Activated T-helper 17 cell treated with anti-CD3 and anti-CD28 coated beads, Interleukin-2, amount 50 U/mL, for 72 hours (primary cell): Measurements from ENCODE around the gene LRRTM1. TPM values are rescaled to one million over a fixed set of nuclear protein-coding genes. Genes with fewer than 3 reads are reported as not detected.

ENCODE experiments used
- ATAC-seq: fragments of 150-1000 bp; cut with Tn5 transposase; replicated peaks from 2 replicates; pipeline ENCODE4 v1.10.0; 2021; ENCODE audit warnings: mild to moderate bottlenecking, moderate library complexity
- H3K27ac Mint-ChIP-seq: one replicate; pipeline ENCODE4 v1.8.0; 2022; ENCODE audit warnings: mixed read lengths
- H3K27me3 Mint-ChIP-seq: one replicate; pipeline ENCODE4 v1.8.0; 2022; ENCODE audit warnings: mixed read lengths
- H3K36me3 Mint-ChIP-seq: one replicate; pipeline ENCODE4 v1.8.0; 2022; ENCODE audit warnings: low read depth, mild to moderate bottlenecking, mixed read lengths
- H3K4me1 Mint-ChIP-seq: one replicate; pipeline ENCODE4 v1.8.0; 2022; ENCODE audit warnings: mixed read lengths
- H3K4me3 Mint-ChIP-seq: one replicate; pipeline ENCODE4 v1.8.0; 2022; ENCODE audit warnings: mild to moderate bottlenecking, mixed read lengths
- H3K9me3 Mint-ChIP-seq: one replicate; pipeline ENCODE4 v1.8.0; 2022; ENCODE audit warnings: mixed read lengths
- total RNA-seq, 2 donors: library from RNA; stranded (reverse); gene quantifications; one replicate each; pipeline ENCODE4 v1.2.3, GENCODE V29; 2022

LRRTM1 gene
- total RNA-seq, 2 donors from 2014 or later = not detected

DNA sequence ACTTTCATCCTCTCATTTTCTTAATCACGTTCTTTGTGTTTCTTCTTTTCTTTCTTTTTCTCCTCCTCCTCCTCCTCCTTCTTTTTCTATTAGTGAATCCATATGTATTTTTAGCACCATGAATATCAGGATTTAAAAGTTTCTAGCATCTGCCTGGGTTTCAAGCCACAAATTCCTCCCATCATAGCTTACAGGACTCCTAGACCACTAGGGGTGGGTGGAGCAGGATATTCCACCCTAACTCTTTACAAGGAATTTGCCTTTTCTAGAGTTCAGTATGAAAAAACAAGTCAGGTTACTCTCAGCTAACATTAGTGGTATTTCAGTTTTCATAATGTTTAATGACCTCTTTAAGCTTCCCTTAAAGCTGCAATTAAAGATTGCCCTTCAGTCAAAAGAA is 19.1 kb upstream of the LRRTM1 start:
- H3K36me3 Mint-ChIP-seq = no peaks in the 10 kb centered on the region
- H3K4me1 Mint-ChIP-seq = no peaks in the 10 kb centered on the region
- peaks cover 3% of the 10 kb centered on the region for H3K9me3 Mint-ChIP-seq
- no peak for ATAC-seq
- H3K27ac Mint-ChIP-seq = no peak overlapping the region
- H3K4me3 Mint-ChIP-seq = no peak overlapping the region
- H3K27me3 Mint-ChIP-seq = peaks cover 6% of the 10 kb centered on the region

DNA sequence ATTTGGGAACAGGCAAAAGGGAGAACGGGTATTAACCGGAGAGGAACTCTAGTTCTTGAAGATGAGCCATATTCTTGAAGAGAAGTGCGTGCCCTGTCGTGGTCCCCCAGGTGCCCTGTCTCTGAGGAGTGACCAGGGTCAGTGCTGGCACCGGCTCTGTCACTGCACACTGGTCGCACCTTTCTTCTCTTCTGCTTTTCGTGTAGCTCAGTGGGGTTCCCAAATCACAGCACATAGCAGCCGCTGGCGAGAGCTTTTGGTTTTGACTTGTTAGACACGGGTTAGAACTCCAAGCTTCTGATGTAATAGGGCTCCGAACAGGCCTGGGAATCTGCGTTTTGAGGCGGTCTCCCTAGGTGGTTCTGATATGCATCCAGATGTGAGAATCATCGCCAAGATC is 18.4 kb upstream of the LRRTM1 start:
- Mint-ChIP-seq H3K9me3 (peaks cover 3% of the 10 kb centered on the region), H3K4me3 (no peak overlapping the region), H3K4me1 (no peaks in the 10 kb centered on the region), H3K27me3 (peaks cover 6% of the 10 kb centered on the region), H3K27ac (no peak overlapping the region), H3K36me3 (no peaks in the 10 kb centered on the region)
- ATAC-seq = no peak

DNA sequence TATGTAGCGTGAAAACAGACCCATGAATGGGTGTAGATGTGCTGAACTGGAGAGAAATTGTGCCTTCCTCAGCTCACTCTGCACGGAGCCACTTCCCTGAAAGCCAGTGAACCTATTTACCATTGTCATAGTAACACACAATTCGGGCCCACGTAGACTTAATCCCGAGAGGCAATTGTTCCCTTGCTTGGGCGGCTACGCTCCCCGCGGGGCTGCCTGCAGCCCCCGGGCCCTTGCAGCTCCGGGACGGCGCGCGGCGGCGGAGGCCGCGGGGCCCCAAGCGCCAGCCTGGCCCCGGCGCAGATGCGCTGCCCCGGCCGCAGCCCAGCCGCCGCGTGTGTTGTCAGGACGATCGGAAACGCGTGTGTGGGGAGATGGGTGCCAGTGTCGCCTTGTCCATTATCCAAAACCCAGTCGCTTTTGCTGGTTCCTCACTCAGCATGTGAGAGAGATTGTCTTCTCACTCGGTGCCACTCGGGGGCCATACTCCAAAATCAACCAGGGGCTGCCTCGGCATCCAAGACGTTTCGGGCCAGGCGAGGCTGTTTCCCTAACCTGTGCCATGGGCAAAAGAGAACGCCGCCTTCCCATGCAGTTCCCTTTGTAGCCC is 17.9 kb upstream of the LRRTM1 start:
- no peak overlapping the region for H3K4me3 Mint-ChIP-seq
- peaks cover 6% of the 10 kb centered on the region for H3K27me3 Mint-ChIP-seq
- no peak for ATAC-seq
- H3K36me3 Mint-ChIP-seq = no peaks in the 10 kb centered on the region
- peaks cover 8% of the 10 kb centered on the region for H3K9me3 Mint-ChIP-seq
- H3K27ac Mint-ChIP-seq = no peak overlapping the region
- H3K4me1 Mint-ChIP-seq = no peaks in the 10 kb centered on the region

DNA sequence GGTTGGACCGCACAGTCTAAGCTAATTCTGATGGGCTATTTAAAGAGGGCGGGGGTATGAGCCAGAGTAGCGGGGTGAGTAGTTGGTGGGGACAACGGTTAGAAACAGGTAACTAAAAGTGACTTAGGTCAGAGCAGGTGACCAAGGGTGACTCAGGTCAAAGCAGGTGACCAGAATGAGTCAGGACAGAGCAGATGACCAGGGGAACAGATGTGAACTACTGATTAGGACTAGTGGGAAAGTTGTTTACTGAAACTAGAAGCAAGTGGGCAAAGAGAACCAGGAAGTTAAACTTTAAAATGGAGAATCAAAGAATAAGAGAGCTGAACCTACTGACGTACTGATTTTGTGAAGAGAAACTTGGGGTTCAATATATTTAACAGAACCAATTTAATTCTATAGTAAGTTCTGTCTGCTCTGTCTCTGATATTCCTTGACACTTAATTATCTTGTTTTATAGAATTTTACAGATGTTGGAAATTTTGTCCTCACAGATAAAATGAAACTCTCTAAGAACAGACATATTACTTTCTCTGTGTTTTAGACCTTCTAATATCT is 7.8 kb upstream of the LRRTM1 start:
- Mint-ChIP-seq H3K9me3 (peaks cover 16% of the 10 kb centered on the region), H3K4me3 (no peak overlapping the region), H3K27me3 (no peaks in the 10 kb centered on the region), H3K36me3 (no peaks in the 10 kb centered on the region), H3K4me1 (no peaks in the 10 kb centered on the region), H3K27ac (no peak overlapping the region)
- ATAC-seq = no peak

DNA sequence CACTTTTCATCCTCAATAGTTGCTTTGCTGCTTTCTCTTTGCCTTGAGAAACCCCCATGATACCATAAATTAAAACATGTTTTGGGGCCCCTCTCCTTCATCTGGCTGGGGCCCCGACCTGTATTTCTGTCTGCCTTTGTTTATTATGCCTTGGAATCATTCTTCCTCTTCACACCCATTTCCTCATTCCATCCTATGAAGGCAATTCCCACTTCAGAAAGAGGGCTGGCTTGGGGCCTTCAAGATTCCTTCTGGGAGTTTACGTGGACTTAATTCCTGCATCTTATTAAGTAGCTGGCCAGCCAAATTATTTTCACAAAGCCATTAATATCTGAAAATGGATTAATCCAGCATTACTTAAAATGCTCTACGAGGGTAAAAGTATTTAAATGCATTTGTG is 6.8 kb upstream of the LRRTM1 start:
- Mint-ChIP-seq H3K4me3 (no peak overlapping the region), H3K4me1 (no peaks in the 10 kb centered on the region), H3K27ac (no peak overlapping the region), H3K27me3 (peaks cover 2% of the 10 kb centered on the region), H3K9me3 (peaks cover 16% of the 10 kb centered on the region), H3K36me3 (no peaks in the 10 kb centered on the region)
- ATAC-seq = no peak

DNA sequence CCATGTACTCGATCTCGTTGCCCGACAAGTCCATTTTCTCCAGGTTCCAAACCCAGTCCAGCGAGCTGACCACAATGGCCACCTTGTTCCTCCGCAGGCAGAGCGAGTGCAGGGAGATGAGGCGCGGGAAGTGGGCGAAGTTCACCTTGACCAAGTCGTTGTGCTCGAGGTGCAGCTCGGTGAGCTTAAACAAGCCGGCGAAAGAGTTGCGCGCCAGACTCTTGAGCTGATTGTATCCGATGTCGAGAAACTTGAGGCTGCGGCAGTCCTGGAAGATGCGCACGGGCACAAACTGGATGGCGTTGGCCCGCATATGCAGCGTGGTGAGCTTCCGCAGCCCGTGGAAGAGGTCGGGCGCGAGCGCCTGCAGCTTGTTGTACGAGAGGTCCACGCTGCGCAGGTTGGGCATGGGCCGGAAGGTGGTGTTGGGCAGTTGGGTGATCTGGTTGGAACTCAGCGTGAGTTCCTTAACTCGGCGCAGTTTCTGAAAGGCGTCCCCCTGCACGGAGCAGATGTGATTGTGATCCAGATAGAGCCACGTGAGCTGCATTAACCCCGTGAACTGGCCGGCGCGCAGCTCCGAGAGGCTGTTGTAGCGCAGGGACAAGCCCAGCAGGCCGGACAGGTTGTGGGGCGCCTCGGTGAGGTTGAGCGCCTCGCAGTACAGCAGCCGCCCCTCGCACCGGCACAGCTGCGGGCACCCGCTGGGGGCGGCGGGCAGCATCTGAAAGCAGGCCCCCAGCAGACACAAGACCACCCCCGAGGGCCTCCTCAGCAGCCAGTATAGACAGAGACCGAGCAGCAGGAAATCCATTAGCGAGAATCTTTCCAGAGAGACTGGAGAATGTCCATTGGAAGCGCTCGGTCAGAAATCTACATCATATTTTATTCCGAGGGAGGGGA is 1.3 kb downstream of the LRRTM1 start:
- H3K27me3 Mint-ChIP-seq = peaks cover 30% of the 10 kb centered on the region
- no peaks in the 10 kb centered on the region for H3K36me3 Mint-ChIP-seq
- H3K27ac Mint-ChIP-seq = no peak overlapping the region
- H3K4me3 Mint-ChIP-seq = no peak overlapping the region
- H3K4me1 Mint-ChIP-seq = no peaks in the 10 kb centered on the region
- ATAC-seq = no peak
- H3K9me3 Mint-ChIP-seq = peaks cover 4% of the 10 kb centered on the region

DNA sequence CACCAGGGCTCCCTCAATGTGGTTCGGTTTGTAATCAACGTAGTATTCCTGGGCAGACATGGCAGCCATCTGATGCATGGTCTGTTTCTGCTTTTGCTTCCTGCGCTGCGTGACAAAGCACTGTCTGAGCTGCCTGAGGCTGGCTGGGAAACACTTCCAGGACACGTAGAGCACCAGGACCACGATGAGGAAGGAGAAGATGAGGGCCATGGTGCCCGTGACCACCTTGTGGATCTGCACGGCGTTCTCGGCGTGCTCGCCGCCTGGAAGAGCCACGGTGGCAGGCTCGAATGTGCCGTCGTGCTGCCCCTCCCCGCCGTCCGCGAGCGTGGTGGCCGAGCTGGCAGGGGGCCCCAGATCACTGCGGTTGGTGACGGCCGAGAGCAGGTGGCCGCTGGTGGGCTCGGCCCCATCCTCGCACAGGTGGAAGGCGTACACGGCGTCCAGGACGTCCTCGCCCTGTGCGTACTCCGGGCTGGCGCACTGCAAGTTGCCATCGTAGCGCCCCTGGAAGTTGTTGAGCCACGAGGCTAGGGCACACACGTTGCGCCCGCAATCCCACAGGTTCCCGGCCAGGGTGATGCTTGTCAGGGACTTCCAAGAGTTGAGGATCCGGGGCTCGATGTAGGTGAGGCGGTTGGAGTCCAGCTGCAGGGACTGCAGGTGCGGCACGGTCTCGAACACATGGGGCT is 2.1 kb downstream of the LRRTM1 start:
- H3K27ac Mint-ChIP-seq = no peak overlapping the region
- H3K4me1 Mint-ChIP-seq = no peaks in the 10 kb centered on the region
- H3K9me3 Mint-ChIP-seq = peaks cover under 1% of the 10 kb centered on the region
- H3K27me3 Mint-ChIP-seq = peaks cover 30% of the 10 kb centered on the region
- ATAC-seq = no peak
- no peak overlapping the region for H3K4me3 Mint-ChIP-seq
- H3K36me3 Mint-ChIP-seq = no peaks in the 10 kb centered on the region

DNA sequence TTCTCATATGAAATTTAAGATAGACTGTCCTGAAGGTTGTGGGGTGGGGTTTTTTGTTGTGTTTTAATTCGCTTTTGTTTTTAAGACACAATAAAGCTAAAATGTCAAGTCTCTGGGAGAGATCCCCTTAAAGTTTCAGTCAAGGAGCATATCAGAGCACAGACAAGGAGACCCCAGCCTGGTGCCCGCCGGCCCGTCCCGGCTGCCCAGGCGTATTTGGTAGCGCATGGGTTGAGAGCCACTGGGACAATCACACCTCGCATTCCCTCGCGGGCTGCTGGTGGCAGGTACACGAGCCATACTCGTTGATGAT is 2.6 kb downstream of the LRRTM1 start:
- Mint-ChIP-seq H3K27me3 (peaks cover 30% of the 10 kb centered on the region), H3K36me3 (no peaks in the 10 kb centered on the region), H3K27ac (no peak overlapping the region), H3K9me3 (no peaks in the 10 kb centered on the region), H3K4me3 (no peak overlapping the region), H3K4me1 (no peaks in the 10 kb centered on the region)
- ATAC-seq = no peak

DNA sequence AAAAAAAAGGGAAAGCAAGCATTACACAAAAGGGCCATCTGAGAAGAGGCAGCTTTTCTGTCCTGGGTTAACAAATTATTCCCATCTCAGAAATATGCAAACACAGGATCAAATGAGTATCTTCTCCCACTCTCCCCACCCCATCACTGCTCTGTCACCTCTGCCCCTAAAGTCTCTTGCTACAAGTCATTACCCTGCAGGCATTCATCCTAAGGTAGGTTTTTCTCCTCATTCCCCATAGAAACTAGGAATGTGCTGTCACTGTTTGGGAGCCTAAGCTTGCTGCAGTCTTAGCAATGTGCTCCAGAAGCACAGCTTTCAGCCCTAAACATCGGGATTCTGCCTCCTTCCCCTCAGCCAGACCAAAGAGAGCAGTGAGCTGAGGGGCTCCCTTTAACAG is 3.6 kb downstream of the LRRTM1 start:
- Mint-ChIP-seq H3K36me3 (no peaks in the 10 kb centered on the region), H3K4me3 (no peak overlapping the region), H3K27me3 (peaks cover 26% of the 10 kb centered on the region), H3K27ac (no peak overlapping the region), H3K4me1 (no peaks in the 10 kb centered on the region), H3K9me3 (no peaks in the 10 kb centered on the region)
- ATAC-seq = no peak

DNA sequence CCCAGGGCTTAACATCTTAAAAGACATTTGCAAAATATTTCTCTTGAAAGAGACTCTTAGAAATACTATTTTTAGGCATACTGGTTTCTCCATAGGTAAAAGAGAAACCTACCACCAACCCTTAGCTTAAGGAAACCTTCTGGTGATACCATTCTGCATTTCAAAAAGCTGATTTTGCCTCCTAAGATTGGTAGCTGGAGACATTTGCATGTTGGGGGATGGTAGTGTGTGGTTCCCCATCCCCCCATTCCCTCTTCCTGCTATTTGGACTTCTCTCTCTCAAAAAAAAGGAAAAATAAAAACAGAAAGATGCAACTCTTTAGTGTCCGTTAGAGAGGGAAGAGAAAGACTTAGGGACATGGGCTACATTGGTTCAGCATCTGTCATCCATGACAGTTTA is 4.2 kb downstream of the LRRTM1 start:
- Mint-ChIP-seq H3K36me3 (no peaks in the 10 kb centered on the region), H3K4me1 (no peaks in the 10 kb centered on the region), H3K9me3 (peaks cover 1% of the 10 kb centered on the region), H3K4me3 (no peak overlapping the region), H3K27me3 (peaks cover 26% of the 10 kb centered on the region), H3K27ac (no peak overlapping the region)
- no peak for ATAC-seq

DNA sequence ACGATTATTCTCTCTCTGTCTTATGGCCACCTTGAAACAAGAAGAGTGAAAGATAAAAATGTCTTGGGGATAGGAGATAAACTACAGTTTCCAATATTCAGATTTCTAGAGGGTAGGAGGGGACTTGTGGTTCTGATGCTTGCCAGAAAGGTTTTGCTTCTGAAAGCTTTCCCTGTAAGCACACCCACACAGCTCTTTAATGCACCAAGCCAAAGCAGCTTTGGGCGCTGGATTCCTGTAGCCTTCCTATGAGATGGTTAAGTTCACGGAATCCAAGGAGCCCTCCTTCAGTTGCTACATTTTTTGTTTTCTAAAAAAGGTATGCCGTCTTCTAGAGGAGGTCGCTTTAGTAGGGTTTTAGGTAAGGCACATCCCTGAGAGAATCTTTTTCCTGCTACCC is 4.9 kb downstream of the LRRTM1 start:
- H3K9me3 Mint-ChIP-seq = peaks cover 4% of the 10 kb centered on the region
- H3K4me1 Mint-ChIP-seq = no peaks in the 10 kb centered on the region
- no peak overlapping the region for H3K4me3 Mint-ChIP-seq
- H3K27me3 Mint-ChIP-seq = peaks cover 19% of the 10 kb centered on the region
- no peak for ATAC-seq
- H3K36me3 Mint-ChIP-seq = no peaks in the 10 kb centered on the region
- H3K27ac Mint-ChIP-seq = no peak overlapping the region

DNA sequence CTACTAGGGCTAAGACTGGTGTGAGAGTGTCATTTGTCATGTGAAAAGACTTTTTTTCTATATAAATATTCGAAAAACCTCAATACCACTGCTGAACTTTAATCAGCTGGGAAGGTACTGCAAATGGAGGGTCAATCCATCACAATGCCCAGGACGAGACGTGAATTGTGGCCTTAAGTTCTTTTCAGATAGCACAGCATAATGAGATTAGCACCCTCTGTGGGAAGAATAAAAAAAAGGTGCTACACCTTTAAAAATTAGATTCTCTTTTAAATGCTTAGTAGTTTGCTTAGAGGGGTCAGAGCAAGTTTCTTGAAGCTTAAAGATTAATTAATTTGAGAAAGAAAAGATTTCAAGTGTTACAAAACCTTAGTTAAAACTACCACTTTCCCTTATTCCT is 5.6 kb downstream of the LRRTM1 start:
- no peaks in the 10 kb centered on the region for H3K4me1 Mint-ChIP-seq
- no peak for ATAC-seq
- H3K36me3 Mint-ChIP-seq = no peaks in the 10 kb centered on the region
- H3K27me3 Mint-ChIP-seq = peaks cover 19% of the 10 kb centered on the region
- H3K9me3 Mint-ChIP-seq = peaks cover 4% of the 10 kb centered on the region
- no peak overlapping the region for H3K27ac Mint-ChIP-seq
- no peak overlapping the region for H3K4me3 Mint-ChIP-seq

DNA sequence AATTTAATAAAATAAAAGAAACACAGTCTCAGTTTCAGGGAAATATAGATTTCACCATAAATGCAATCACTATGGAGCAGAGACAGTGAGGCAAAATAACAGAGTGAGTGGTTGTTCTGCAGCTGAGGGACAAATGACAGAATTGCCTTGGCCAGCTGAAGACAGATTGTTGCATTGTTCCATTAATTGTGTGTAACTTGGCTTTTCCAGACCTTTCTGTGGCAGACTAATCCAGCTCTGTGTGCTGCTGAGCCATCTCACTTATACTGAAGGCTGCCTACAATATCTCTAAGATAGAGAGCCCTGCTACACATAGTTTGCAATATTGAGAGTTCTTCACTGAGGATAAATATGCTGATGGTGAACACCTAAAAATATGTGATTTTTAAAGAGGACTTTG is 11.5 kb downstream of the LRRTM1 start:
- H3K4me1 Mint-ChIP-seq = no peaks in the 10 kb centered on the region
- H3K27ac Mint-ChIP-seq = no peak overlapping the region
- no peak for ATAC-seq
- H3K9me3 Mint-ChIP-seq = peaks cover 8% of the 10 kb centered on the region
- H3K4me3 Mint-ChIP-seq = no peak overlapping the region
- H3K36me3 Mint-ChIP-seq = no peaks in the 10 kb centered on the region
- H3K27me3 Mint-ChIP-seq = no peaks in the 10 kb centered on the region

DNA sequence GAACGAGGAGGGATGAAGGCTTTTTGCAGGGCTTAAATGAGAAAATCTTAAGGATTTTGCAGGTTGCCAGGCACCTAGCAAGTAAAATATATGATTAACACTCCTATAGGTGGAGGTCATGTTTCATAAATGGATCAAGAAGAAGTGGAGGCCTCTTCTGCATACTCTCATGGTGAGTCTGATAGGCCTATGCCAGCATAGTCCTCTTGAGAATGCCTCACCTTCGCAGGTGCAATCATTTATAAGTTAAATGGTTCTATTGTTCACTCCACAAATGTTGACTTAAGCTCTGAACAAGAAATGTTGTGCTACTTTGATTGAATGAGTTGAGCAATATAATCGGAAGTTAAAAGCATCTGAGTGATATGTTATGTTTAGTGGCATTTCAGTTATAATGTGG is 12.1 kb downstream of the LRRTM1 start:
- Mint-ChIP-seq H3K27me3 (no peaks in the 10 kb centered on the region), H3K4me3 (no peak overlapping the region), H3K9me3 (peaks cover 8% of the 10 kb centered on the region), H3K4me1 (no peaks in the 10 kb centered on the region), H3K36me3 (no peaks in the 10 kb centered on the region), H3K27ac (no peak overlapping the region)
- ATAC-seq = no peak

DNA sequence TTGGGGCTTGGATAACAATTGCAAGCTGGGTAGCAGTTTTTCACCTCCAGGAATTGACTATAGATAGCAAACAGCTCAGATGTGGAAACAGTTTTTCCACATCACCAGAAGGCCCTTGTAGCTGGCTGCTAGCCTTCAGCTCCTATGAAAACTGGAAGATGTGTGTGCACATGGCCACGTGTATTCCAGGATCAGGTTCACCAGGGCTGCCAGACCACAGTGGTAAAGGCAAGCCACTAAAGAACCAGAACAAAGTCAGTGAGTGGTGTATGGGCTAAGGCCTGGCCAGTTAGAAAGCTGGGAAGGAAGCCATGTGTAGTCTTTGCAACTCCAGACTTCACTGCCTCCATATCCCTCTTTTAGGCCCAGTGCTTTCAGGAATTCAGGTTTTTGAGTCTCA is 12.9 kb downstream of the LRRTM1 start:
- no peaks in the 10 kb centered on the region for H3K36me3 Mint-ChIP-seq
- H3K4me1 Mint-ChIP-seq = no peaks in the 10 kb centered on the region
- H3K27ac Mint-ChIP-seq = no peak overlapping the region
- H3K9me3 Mint-ChIP-seq = peaks cover 12% of the 10 kb centered on the region
- no peak overlapping the region for H3K4me3 Mint-ChIP-seq
- no peak for ATAC-seq
- H3K27me3 Mint-ChIP-seq = no peaks in the 10 kb centered on the region
